K562 (cell line): Measurements from ENCODE around the gene ARHGAP10.

ENCODE experiments used
- CTBP1 ChIP-seq: fragments of 450-650 bp; IDR thresholded peaks from 2 replicates; pipeline ENCODE4 v1.6.1; 2016; ENCODE audit warnings: borderline replicate concordance
- EZH2 ChIP-seq: IDR thresholded peaks from 2 replicates; pipeline ENCODE4 v1.6.1; 2012; ENCODE audit warnings: low read depth, mild to moderate bottlenecking, inconsistent platforms, low read length, borderline replicate concordance
- GABPA ChIP-seq: fragments of 200-800 bp; sonication (Bioruptor generic); conservative IDR thresholded peaks from 2 replicates; pipeline ENCODE4 v1.6.1; 2016; ENCODE audit warnings: low read depth, missing genetic modification characterization, missing compliant biosample characterization
- HDGF ChIP-seq: fragments of 450-650 bp; IDR thresholded peaks from 2 replicates; pipeline ENCODE4 v1.6.1; 2016
- NCOA1 ChIP-seq: fragments of 450-650 bp; IDR thresholded peaks from 2 replicates; pipeline ENCODE4 v1.6.1; 2016; ENCODE audit warnings: low read depth
- PBX2 ChIP-seq, 2 experiments: IDR thresholded peaks in 1 of 2; conservative IDR thresholded peaks in 1 of 2; 2 replicates each; pipeline ENCODE4 v1.6.1; 2016; ENCODE audit warnings: low read depth in 2 of 2, mild to moderate bottlenecking in 1 of 2, missing compliant biosample characterization in 1 of 2, missing genetic modification characterization in 1 of 2, moderate library complexity in 1 of 2
- POLR2A ChIP-seq: fragments of 450-650 bp; conservative IDR thresholded peaks from 2 replicates; pipeline ENCODE4 v1.6.1; 2016
- REST ChIP-seq, 2 experiments: fragments of 450-650 bp; formaldehyde crosslinking in 1 of 2; IDR thresholded peaks; 2 replicates each; pipeline versions ENCODE4 v1.4.0 to v1.6.1; 2014 to 2020; ENCODE audit warnings: mild to moderate bottlenecking in 2 of 2, borderline replicate concordance in 1 of 2, low read depth in 1 of 2
- SAFB2 ChIP-seq: fragments of 200-400 bp; formaldehyde crosslinking; IDR thresholded peaks from 2 replicates; pipeline ENCODE4 v1.6.1; 2018; ENCODE audit warnings: borderline replicate concordance, low read length, low read depth, moderate library complexity; ENCODE audit not compliant: severe bottlenecking
- TF ChIP-seq, protein P1 (sequence below): fragments of 450-650 bp; formaldehyde crosslinking; IDR thresholded peaks from 2 replicates; pipeline ENCODE4 v1.4.0; 2020; ENCODE audit warnings: mild to moderate bottlenecking, moderate library complexity
- TF ChIP-seq, protein P2 (sequence below), 2 experiments: fragments of 450-650 bp in 1 of 2; sonication (generic) in 1 of 2; formaldehyde crosslinking in 1 of 2; IDR thresholded peaks in 1 of 2; conservative IDR thresholded peaks in 1 of 2; 2 replicates each; pipeline versions ENCODE4 v1.6.1 to v1.8.1; 2016 to 2023; ENCODE audit warnings: mild to moderate bottlenecking in 2 of 2, moderate library complexity in 2 of 2, inconsistent platforms in 1 of 2, missing genetic modification reagents in 1 of 2

DNA sequence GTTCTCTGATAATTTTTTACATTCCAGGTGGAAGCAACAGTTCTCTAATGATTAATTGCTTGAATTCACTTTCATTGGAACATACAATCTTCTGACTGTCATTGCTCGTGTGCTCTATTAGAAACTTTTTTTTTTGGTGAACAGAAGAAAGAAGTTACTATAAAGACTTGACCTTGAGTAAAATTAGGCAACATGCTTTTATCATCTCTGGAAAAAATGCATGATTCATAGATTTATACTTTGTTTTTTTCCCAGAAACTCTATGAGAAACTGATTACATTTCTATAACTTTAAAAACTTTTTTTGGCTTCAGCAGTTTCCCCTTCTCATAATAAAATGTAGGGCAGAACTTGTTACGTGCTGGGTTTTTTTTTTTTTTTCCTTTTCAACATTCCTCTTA, 167.6 kb downstream of the ARHGAP10 start:
- no peak for TF ChIP-seq EZH2
- TF ChIP-seq GABPA (tag): no peak
- TF ChIP-seq, protein P1, sequence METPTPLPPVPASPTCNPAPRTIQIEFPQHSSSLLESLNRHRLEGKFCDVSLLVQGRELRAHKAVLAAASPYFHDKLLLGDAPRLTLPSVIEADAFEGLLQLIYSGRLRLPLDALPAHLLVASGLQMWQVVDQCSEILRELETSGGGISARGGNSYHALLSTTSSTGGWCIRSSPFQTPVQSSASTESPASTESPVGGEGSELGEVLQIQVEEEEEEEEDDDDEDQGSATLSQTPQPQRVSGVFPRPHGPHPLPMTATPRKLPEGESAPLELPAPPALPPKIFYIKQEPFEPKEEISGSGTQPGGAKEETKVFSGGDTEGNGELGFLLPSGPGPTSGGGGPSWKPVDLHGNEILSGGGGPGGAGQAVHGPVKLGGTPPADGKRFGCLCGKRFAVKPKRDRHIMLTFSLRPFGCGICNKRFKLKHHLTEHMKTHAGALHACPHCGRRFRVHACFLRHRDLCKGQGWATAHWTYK (CRISPR knock-in tag): no peak
- TF ChIP-seq REST (IDR thresholded peaks at IDR 0.05; ENCODE audit: borderline replicate concordance): no peak
- no peak for TF ChIP-seq REST (CRISPR knock-in tag; IDR thresholded peaks at IDR 0.05; ENCODE audit: low read depth)
- TF ChIP-seq CTBP1: no peak
- TF ChIP-seq NCOA1: no peak
- TF ChIP-seq PBX2 (CRISPR knock-in tag; IDR thresholded peaks at IDR 0.05; ENCODE audit: low read depth): no peak
- no peak for TF ChIP-seq PBX2 (tag; conservative IDR thresholded peaks at IDR 0.05; ENCODE audit: low read depth)
- no peak for TF ChIP-seq POLR2A
- no peak for TF ChIP-seq HDGF
- TF ChIP-seq, protein P2, sequence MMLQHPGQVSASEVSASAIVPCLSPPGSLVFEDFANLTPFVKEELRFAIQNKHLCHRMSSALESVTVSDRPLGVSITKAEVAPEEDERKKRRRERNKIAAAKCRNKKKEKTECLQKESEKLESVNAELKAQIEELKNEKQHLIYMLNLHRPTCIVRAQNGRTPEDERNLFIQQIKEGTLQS (IDR thresholded peaks at IDR 0.05): no peak
- TF ChIP-seq, protein P2 (CRISPR knock-in tag; conservative IDR thresholded peaks at IDR 0.05): no peak
- no peak for TF ChIP-seq SAFB2
